Testis (tissue), 3 donors: Measurements from ENCODE around the gene UVRAG. TPM values are rescaled to one million over a fixed set of nuclear protein-coding genes. Genes with fewer than 3 reads are reported as not detected.

ENCODE experiments used
- DNase-seq: peaks from one replicate; pipeline ENCODE4 v3.0.0-alpha.2; 2019
- H3K27ac ChIP-seq, 2 donors: fragments of 200-600 bp; sonication (generic); one replicate each; pipeline ENCODE4 v1.5.1; 2019
- H3K27me3 ChIP-seq: fragments of 200-600 bp; sonication (generic); one replicate; pipeline ENCODE4 v1.5.1; 2019
- H3K36me3 ChIP-seq: fragments of 200-600 bp; sonication (generic); one replicate; pipeline ENCODE4 v1.5.1; 2017; ENCODE audit warnings: low read depth; ENCODE audit errors: missing control alignments
- H3K4me1 ChIP-seq: fragments of 200-600 bp; sonication (generic); one replicate; pipeline ENCODE4 v1.5.1; 2019
- H3K4me3 ChIP-seq, 2 donors: fragments of 200-600 bp; sonication (generic); one replicate each; pipeline ENCODE4 v1.5.1; 2017 to 2019
- H3K9me3 ChIP-seq: fragments of 200-600 bp; sonication (generic); one replicate; pipeline ENCODE4 v1.5.1; 2017
- CTCF ChIP-seq, 3 experiments: fragments of 450-650 bp in 2 of 3; fragments of 200-600 bp in 1 of 3; sonication (generic) in 1 of 3; IDR thresholded peaks; one replicate each; pipeline ENCODE4 v1.5.1; 2016 to 2019; ENCODE audit warnings: antibody characterized with exemption in 3 of 3, mild to moderate bottlenecking in 2 of 3, moderate library complexity in 1 of 3
- POLR2A ChIP-seq: fragments of 450-650 bp; IDR thresholded peaks from one replicate; pipeline ENCODE4 v1.6.1; 2017; ENCODE audit warnings: antibody characterized with exemption, mild to moderate bottlenecking, moderate library complexity
- WGBS, 2 donors: methylation state at CpG; one replicate each; pipeline ENCODE4 v1.1.5; 2018; 5-methylcytosine and 5-hydroxymethylcytosine counted together
- intact Hi-C: fragments of 100-400 bp; cut with DNase I; formaldehyde crosslinking; loops from one replicate; pipeline ENCODE4 v1.15.1; 2023; ENCODE audit warnings: low total_unique reads
- polyA plus RNA-seq: library from polyadenylated mRNA; stranded (reverse); fragments of 350-450 nt; fragmentation: Illumina TruSeq; extraction: RNeasy Lipid Tissue Mini Kit (QIAGEN cat#74804); gene quantifications from one replicate; pipeline ENCODE4 v1.2.3, GENCODE V29; 2014; ENCODE audit warnings: low read depth, low replicate concordance; ENCODE audit not compliant: insufficient read depth
- total RNA-seq, 2 donors: library from RNA; depleted of rRNA; stranded (reverse); fragments of >200 nt; gene quantifications; one replicate each; pipeline ENCODE4 v1.2.3, GENCODE V29; 2016

Gene UVRAG
- total and polyA plus RNA-seq, 3 donors from 2014 or later: 10.8 to 22.4 (median 20.1) TPM

GRCh38 chr11:75853971-75854370 lies 39.0 kb downstream of the UVRAG start:
- no peaks in the 10 kb centered on the region for H3K9me3 ChIP-seq
- no peak overlapping the region for H3K27ac ChIP-seq
- DNase-seq: no peak
- 67 to 77% methylated on average over 1 of the region's 1 CpG for WGBS, 2 donors
- TF ChIP-seq CTCF (IDR thresholded peaks at IDR 0.05): no peak
- TF ChIP-seq POLR2A: no peak
- no peaks in the 10 kb centered on the region for H3K36me3 ChIP-seq
- no peaks in the 10 kb centered on the region for H3K4me1 ChIP-seq
- no peak overlapping the region for H3K4me3 ChIP-seq
- intact Hi-C loops: no loop called here
- no peaks in the 10 kb centered on the region for H3K27me3 ChIP-seq

GRCh38 chr11:75855206-75855605 lies 40.2 kb downstream of the UVRAG start:
- TF ChIP-seq POLR2A (no peak), CTCF (IDR thresholded peaks at IDR 0.05) (no peak)
- Histone ChIP-seq H3K27me3 (no peaks in the 10 kb centered on the region), H3K27ac (no peak overlapping the region), H3K9me3 (no peaks in the 10 kb centered on the region), H3K36me3 (no peaks in the 10 kb centered on the region), H3K4me1 (no peaks in the 10 kb centered on the region), H3K4me3 (no peak overlapping the region)
- DNase-seq: no peak
- intact Hi-C loops: no loop called here
- WGBS, 2 donors: 84 to 92% methylated on average over 6 of the region's 6 CpGs

- DNase-seq: no peak
- no peaks in the 10 kb centered on the region for H3K36me3 ChIP-seq
Observed at GRCh38 chr11:75856912-75857311, 41.9 kb downstream of the UVRAG start.

GRCh38 chr11:75858042-75858441 lies 43.0 kb downstream of the UVRAG start:
- TF ChIP-seq POLR2A: no peak
- TF ChIP-seq CTCF (IDR thresholded peaks at IDR 0.05): no peak
- no peak for DNase-seq
- intact Hi-C loops: no loop called here
- Histone ChIP-seq H3K36me3 (no peaks in the 10 kb centered on the region), H3K9me3 (no peaks in the 10 kb centered on the region), H3K4me3 (no peak overlapping the region), H3K27me3 (no peaks in the 10 kb centered on the region), H3K4me1 (no peaks in the 10 kb centered on the region), H3K27ac (no peak overlapping the region)

More at GRCh38 chr11:75856912-75857311, 41.9 kb downstream of the UVRAG start:
- Histone ChIP-seq H3K27ac (no peak overlapping the region), H3K4me3 (no peak overlapping the region), H3K4me1 (no peaks in the 10 kb centered on the region), H3K27me3 (no peaks in the 10 kb centered on the region), H3K9me3 (no peaks in the 10 kb centered on the region)
- intact Hi-C loops: no loop called here
- no peak for TF ChIP-seq POLR2A
- TF ChIP-seq CTCF (IDR thresholded peaks at IDR 0.05): no peak
- WGBS, 2 donors: 92% methylated on average over 3 of the region's 3 CpGs

- intact Hi-C loops: no loop called here
- Histone ChIP-seq H3K36me3 (no peaks in the 10 kb centered on the region), H3K9me3 (no peaks in the 10 kb centered on the region), H3K27ac (no peak overlapping the region), H3K4me3 (no peak overlapping the region), H3K27me3 (no peaks in the 10 kb centered on the region), H3K4me1 (no peaks in the 10 kb centered on the region)
- DNase-seq: no peak
- no peak for TF ChIP-seq POLR2A
- no peak for TF ChIP-seq CTCF (IDR thresholded peaks at IDR 0.05)
- WGBS, 2 donors: 55 to 89% methylated on average over 3 of the region's 3 CpGs
Observed at GRCh38 chr11:75858613-75859012, 43.6 kb downstream of the UVRAG start.
